Right lobe of liver (tissue), 4 donors: ENCODE measurements around the gene PHF20.

Source experiments
- POLR2A ChIP-seq: fragments of 450-650 bp; IDR thresholded peaks from one replicate; pipeline ENCODE4 v1.6.1; 2017; ENCODE audit warnings: antibody characterized with exemption, mild to moderate bottlenecking
- TF ChIP-seq, protein P1 (sequence below), 4 donors: fragments of 200-600 bp in 3 of 4; fragments of 450-650 bp in 1 of 4; IDR thresholded peaks; one replicate each; pipeline versions ENCODE4 v1.5.1 to v1.8.0; 2016 to 2022; ENCODE audit warnings: antibody characterized with exemption in 4 of 4, mild to moderate bottlenecking in 2 of 4
- donor health status: DM: no; HTN: no; CAD: no.
- donor health status: DM: no; HTN: no; CAD: no.
- donor health status: DM: no; HTN: yes; CAD: no.

DNA sequence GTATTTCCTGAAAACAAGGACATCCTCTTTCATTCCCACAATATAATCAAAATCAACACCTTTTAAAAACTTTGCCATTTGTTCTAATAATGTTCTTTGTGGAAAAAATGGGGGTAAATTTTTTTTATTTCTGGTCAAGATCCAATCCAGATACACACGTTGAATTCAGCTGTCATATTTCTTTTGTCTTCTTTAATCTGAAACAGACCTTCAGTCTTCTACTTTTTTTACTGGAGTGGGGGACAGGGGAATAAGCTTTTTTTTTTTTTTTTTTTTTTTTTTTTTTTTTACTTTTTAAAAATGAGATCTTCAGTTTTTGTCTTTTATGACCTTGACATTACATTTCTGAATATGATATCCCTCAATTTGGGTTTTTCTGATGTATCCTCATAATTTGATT is 113.4 kb downstream of the PHF20 start:
- TF ChIP-seq, protein P1, sequence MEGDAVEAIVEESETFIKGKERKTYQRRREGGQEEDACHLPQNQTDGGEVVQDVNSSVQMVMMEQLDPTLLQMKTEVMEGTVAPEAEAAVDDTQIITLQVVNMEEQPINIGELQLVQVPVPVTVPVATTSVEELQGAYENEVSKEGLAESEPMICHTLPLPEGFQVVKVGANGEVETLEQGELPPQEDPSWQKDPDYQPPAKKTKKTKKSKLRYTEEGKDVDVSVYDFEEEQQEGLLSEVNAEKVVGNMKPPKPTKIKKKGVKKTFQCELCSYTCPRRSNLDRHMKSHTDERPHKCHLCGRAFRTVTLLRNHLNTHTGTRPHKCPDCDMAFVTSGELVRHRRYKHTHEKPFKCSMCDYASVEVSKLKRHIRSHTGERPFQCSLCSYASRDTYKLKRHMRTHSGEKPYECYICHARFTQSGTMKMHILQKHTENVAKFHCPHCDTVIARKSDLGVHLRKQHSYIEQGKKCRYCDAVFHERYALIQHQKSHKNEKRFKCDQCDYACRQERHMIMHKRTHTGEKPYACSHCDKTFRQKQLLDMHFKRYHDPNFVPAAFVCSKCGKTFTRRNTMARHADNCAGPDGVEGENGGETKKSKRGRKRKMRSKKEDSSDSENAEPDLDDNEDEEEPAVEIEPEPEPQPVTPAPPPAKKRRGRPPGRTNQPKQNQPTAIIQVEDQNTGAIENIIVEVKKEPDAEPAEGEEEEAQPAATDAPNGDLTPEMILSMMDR (IDR thresholded peaks at IDR 0.05): no peak
- no peak for TF ChIP-seq POLR2A
